H4 (cell line): ENCODE measurements around the gene CPNE9. TPM values are rescaled to one million over a fixed set of nuclear protein-coding genes. Genes with fewer than 3 reads are reported as not detected.
A peak's percentile ranks its signal among the peaks of the same experiment; 100 is the strongest.

Experiments
- DNase-seq: peaks from one replicate; pipeline ENCODE4 v3.0.0-alpha.2; 2015; ENCODE audit warnings: low spot score
- total RNA-seq: library from RNA; depleted of rRNA; stranded (reverse); fragments of >200 nt; shearing (Covaris generic); gene quantifications from 2 replicates; pipeline ENCODE4 v1.2.3, GENCODE V29; 2014

Gene CPNE9
- total RNA-seq, 1 experiment from 2014 or later = 0.31 TPM

GRCh38 chr3:9716801-9717555, 13.3 kb downstream of the CPNE9 start:
- DNase-seq = no peak

GRCh38 chr3:9717563-9717962, 13.9 kb downstream of the CPNE9 start:
- no peak for DNase-seq

- DNase-seq = no peak
These were observed 14.5 kb downstream of the CPNE9 start for GRCh38 chr3:9718118-9718517.

- DNase-seq = no peak
These were observed 17.5 kb downstream of the CPNE9 start for GRCh38 chr3:9721015-9721699.

GRCh38 chr3:9721700-9722060, 18.0 kb downstream of the CPNE9 start:
- no peak for DNase-seq

- DNase-seq = no peak
These were observed 22.3 kb downstream of the CPNE9 start for GRCh38 chr3:9725775-9726515.

- no peak for DNase-seq
These were observed 23.5 kb downstream of the CPNE9 start for GRCh38 chr3:9727041-9727595.

- no peak for DNase-seq
These were observed 24.1 kb downstream of the CPNE9 start for GRCh38 chr3:9727743-9728142.

- DNase-seq = no peak
These were observed 25.8 kb downstream of the CPNE9 start for GRCh38 chr3:9729419-9729818.

GRCh38 chr3:9730657-9731205, 27.1 kb downstream of the CPNE9 start:
- DNase-seq = no peak

GRCh38 chr3:9731206-9732079, 27.8 kb downstream of the CPNE9 start, which contains the start of gene BRPF1:
Gene BRPF1, plus strand, starts transcription at chr3:9731735. Its CDS starts 2,406 bp downstream, at chr3:9734141.
- DNase-seq = peak; percentile 97

GRCh38 chr3:9732080-9732739, 28.6 kb downstream of the CPNE9 start:
- no peak for DNase-seq

GRCh38 chr3:9732740-9733115, 29.1 kb downstream of the CPNE9 start:
- DNase-seq = no peak

- no peak for DNase-seq
These were observed 33.2 kb downstream of the CPNE9 start for GRCh38 chr3:9736831-9737230.

- DNase-seq = no peak
These were observed 35.5 kb downstream of the CPNE9 start for GRCh38 chr3:9739181-9739580.

- no peak for DNase-seq
These were observed 38.9 kb downstream of the CPNE9 start for GRCh38 chr3:9742560-9742959.

GRCh38 chr3:9743548-9743947, 39.9 kb downstream of the CPNE9 start:
- DNase-seq = no peak

GRCh38 chr3:9744162-9744561, 40.5 kb downstream of the CPNE9 start:
- DNase-seq = no peak

GRCh38 chr3:9745521-9745920, 41.9 kb downstream of the CPNE9 start:
- DNase-seq = no peak

GRCh38 chr3:9746330-9746729, 42.7 kb downstream of the CPNE9 start:
- DNase-seq = no peak

- no peak for DNase-seq
These were observed 43.6 kb downstream of the CPNE9 start for GRCh38 chr3:9747267-9747666.
